ENCODE data around the gene CHML.

CHML gene

DNA sequence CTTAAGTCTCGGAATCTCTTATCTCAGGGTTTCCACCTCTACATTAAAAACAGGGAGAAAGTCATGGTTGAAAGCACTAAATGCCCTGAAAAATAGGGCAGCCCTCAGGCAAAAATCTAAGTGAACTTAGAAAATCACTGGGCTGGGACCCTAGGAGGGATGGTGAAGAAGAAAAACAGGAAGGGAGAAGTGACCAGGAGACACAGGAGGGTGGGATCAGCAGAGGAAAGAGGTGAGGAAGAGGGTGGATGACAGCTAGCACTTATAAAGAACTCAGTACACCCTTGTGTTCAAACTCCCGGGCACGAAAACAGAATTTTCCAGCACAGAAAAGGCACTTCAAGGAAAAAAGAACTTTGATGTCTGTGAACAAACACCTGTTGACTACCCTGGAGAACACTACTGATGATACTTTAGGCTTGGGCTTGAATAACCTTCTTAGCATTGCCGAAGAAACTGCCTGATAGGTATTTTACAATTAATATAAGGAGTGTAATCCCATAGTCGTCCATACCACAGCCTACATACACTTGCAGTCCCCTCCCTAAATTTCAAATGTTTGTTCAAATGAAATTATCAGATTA, 2.0 kb downstream of the CHML start:
- Mint-ChIP-seq H3K9me3 (peaks cover 8% of the 10 kb centered on the region), H3K4me3 (peak overlapping the region; percentile 87 to 89 (median 88)), H3K36me3 (ENCODE audit: low read depth) (peaks cover 33% of the 10 kb centered on the region), H3K27ac (peak overlapping the region in 2 of 3 experiments; percentile 18 to 65), H3K27me3 (ENCODE audit: low read depth) (no peaks in the 10 kb centered on the region), H3K4me1 (peaks cover 33% of the 10 kb centered on the region)
- TF ChIP-seq, protein P1, sequence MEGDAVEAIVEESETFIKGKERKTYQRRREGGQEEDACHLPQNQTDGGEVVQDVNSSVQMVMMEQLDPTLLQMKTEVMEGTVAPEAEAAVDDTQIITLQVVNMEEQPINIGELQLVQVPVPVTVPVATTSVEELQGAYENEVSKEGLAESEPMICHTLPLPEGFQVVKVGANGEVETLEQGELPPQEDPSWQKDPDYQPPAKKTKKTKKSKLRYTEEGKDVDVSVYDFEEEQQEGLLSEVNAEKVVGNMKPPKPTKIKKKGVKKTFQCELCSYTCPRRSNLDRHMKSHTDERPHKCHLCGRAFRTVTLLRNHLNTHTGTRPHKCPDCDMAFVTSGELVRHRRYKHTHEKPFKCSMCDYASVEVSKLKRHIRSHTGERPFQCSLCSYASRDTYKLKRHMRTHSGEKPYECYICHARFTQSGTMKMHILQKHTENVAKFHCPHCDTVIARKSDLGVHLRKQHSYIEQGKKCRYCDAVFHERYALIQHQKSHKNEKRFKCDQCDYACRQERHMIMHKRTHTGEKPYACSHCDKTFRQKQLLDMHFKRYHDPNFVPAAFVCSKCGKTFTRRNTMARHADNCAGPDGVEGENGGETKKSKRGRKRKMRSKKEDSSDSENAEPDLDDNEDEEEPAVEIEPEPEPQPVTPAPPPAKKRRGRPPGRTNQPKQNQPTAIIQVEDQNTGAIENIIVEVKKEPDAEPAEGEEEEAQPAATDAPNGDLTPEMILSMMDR (IDR thresholded peaks at IDR 0.05; ENCODE audit: unreplicated experiment in 3 of 3) = no peak

DNA sequence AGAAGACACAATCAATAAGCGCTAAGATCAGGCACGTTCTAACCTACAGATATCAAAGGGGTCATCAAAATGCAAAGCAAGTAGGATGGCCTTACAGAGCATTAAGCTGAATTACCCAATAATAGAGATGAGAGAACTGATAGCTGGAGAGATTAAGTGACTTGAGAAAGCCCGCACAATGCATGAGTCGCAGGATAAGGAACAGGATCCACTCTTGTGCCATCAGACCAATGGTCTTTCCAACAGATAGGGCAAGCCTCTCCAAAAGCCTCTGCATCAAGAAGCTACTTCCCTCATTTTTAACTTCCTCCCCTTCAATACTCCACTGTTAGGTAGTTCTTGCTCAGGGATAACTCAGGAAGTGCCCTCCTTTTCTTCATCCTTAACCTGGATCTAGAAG, 2.6 kb downstream of the CHML start:
- TF ChIP-seq, protein P1 (IDR thresholded peaks at IDR 0.05; ENCODE audit: unreplicated experiment in 3 of 3) = no peak
- Mint-ChIP-seq H3K27me3 (ENCODE audit: low read depth) (no peaks in the 10 kb centered on the region), H3K36me3 (ENCODE audit: low read depth) (peaks cover 33% of the 10 kb centered on the region), H3K27ac (peak overlapping the region in 2 of 3 experiments; percentile 12 to 50), H3K9me3 (peaks cover 7% of the 10 kb centered on the region), H3K4me1 (peaks cover 33% of the 10 kb centered on the region), H3K4me3 (peak overlapping the region; percentile 87 to 89 (median 88))

DNA sequence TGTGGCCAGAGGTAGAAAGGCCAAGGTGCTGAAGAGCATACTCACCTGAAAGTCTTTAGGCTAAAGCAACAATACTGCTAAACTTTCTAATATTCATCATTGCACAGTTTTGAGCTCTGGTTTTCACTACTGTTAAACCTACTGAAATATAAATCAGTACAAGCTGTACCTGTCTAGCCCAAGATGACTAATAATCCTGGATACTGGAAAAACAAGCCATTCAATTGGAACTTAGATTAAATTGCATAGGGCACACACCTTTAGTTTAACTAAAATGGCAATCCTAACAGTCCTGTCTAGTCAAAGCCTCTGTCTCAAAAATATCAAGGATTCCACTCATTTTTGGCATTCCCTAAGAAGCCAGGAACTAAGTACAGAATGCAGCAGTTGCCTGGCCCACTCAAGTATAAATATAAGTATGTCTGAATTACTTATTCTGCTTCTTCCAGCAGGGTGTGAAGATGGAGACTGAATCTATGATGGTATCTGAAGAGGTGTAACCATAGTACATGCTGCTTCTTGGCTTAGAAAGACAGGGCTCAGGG, 3.1 kb downstream of the CHML start:
- Mint-ChIP-seq H3K36me3 (ENCODE audit: low read depth) (peaks cover 36% of the 10 kb centered on the region), H3K9me3 (peaks cover 2% of the 10 kb centered on the region), H3K4me1 (peaks cover 35% of the 10 kb centered on the region), H3K27ac (peak overlapping the region in 2 of 3 experiments; percentile 12 to 50), H3K27me3 (ENCODE audit: low read depth) (peaks cover 2% of the 10 kb centered on the region), H3K4me3 (peak overlapping the region; percentile 87 to 89 (median 88))
- TF ChIP-seq, protein P1 (IDR thresholded peaks at IDR 0.05; ENCODE audit: unreplicated experiment in 3 of 3) = no peak

DNA sequence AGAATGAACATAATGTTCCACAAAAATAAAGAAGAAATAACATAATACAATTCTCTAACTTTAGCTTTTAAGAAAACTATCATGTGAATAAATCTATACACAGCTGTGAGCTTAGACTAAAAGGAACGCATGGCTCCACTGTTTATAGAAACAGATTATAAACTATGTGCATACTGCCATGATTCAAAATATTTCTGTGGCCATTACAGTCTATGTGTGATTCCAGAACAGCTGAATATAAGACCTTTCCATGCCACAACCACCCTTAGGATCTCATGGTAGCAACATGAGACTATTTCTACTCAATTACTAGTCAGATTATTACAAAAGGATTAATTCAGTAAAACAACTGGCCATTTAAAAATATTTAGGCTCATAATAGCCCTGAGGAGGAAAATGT, 3.9 kb downstream of the CHML start:
- H3K4me1 Mint-ChIP-seq = peaks cover 40% of the 10 kb centered on the region
- peak overlapping the region; percentile 40 to 68 (median 66) for H3K4me3 Mint-ChIP-seq
- peaks cover 2% of the 10 kb centered on the region for H3K9me3 Mint-ChIP-seq
- no peak overlapping the region for H3K27ac Mint-ChIP-seq
- H3K27me3 Mint-ChIP-seq (ENCODE audit: low read depth) = peaks cover 3% of the 10 kb centered on the region
- TF ChIP-seq, protein P1 (IDR thresholded peaks at IDR 0.05; ENCODE audit: unreplicated experiment in 3 of 3) = no peak
- H3K36me3 Mint-ChIP-seq (ENCODE audit: low read depth) = peaks cover 38% of the 10 kb centered on the region

DNA sequence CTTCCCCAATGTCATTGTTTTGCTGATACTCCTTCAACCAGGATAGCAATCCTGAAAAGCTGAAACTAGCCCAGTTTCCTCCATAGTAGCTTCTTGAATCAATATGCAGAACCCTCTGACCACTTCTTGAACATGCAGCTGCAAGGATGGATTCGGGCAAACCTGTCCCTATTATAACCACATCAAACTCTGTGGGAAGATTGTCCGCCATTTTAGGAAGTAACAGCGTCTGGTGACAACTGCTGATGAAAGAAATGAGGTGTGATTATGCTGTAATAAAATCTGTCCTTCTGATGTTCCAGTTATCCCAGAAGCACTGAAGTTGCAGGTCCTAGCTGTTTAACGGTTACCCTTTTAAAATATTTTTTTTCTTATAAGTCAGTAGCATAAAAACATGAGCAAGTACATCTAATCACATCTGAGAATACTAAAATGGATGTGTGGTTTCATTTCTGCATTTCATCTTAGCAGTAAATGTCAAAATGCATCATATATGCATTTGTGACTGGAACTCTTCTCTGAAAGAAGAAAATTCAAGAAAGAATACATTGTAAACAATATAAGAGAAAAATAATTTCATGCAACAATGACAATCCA, 4.5 kb downstream of the CHML start:
- Mint-ChIP-seq H3K4me1 (peaks cover 38% of the 10 kb centered on the region), H3K36me3 (ENCODE audit: low read depth) (peaks cover 38% of the 10 kb centered on the region), H3K4me3 (no peak overlapping the region), H3K27ac (no peak overlapping the region), H3K27me3 (ENCODE audit: low read depth) (peaks cover 3% of the 10 kb centered on the region), H3K9me3 (peaks cover 1% of the 10 kb centered on the region)
- TF ChIP-seq, protein P1 (IDR thresholded peaks at IDR 0.05; ENCODE audit: unreplicated experiment in 3 of 3) = no peak
